ENCODE results near the gene VGF.
"Not testable (repeated sequence)": the region's sequence is repeated elsewhere in the genome, so short reads cannot be mapped to it uniquely, and the experiment has no call there.

Gene VGF

DNA sequence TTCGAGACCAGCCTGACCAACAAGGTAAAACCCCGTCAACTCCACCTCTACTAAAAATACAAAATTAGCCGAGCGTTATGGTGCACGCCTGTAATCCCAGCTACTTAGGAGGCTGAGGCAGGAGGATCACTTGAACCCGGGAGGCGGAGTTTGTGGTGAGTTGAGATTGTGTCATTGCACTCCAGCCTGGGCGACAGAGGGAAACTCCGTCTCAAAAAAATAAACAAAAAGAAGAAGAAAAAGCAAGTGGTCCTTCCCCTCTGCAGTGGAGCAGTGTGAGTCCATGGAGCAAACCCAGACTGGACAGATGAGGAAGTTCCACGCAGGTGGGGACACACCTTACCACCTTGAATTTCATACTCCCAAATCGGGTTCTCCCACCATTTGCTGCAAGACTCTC is 51.5 kb downstream of the VGF start:
- no peak for DNase-seq

DNA sequence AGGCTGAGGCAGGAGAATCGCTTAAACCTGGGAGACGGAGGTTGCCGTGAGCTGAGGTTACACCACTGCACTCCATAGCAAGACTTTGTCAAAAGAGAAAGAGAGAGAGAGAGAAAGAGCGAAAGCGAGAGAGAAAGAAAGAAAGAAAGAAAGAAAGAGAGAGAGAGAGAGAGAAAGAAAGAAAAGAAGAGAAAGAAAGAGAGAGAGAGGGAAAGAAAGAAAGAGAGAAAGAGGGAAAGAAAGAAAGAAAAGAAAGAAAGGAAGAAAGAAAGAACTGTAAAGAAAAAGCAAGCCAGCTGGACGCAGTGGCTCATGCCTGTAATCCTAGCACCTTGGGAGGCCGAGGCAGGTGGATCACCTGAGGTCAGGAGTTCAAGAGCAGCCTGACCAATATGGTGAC is 52.2 kb downstream of the VGF start:
- not testable (repeated sequence) for DNase-seq
